NCI-H128 (cell line): ENCODE results near the gene GJD3.
"Not testable (repeated sequence)": the region's sequence is repeated elsewhere in the genome, so short reads cannot be mapped to it uniquely, and the experiment has no call there.

ENCODE experiments used
- DNase-seq: peaks from one replicate; lab custom pipeline; 2025; ENCODE audit not compliant: unreplicated experiment; lab: John Stamatoyannopoulos, UW

GJD3 gene, protein sequence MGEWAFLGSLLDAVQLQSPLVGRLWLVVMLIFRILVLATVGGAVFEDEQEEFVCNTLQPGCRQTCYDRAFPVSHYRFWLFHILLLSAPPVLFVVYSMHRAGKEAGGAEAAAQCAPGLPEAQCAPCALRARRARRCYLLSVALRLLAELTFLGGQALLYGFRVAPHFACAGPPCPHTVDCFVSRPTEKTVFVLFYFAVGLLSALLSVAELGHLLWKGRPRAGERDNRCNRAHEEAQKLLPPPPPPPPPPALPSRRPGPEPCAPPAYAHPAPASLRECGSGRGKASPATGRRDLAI

DNA sequence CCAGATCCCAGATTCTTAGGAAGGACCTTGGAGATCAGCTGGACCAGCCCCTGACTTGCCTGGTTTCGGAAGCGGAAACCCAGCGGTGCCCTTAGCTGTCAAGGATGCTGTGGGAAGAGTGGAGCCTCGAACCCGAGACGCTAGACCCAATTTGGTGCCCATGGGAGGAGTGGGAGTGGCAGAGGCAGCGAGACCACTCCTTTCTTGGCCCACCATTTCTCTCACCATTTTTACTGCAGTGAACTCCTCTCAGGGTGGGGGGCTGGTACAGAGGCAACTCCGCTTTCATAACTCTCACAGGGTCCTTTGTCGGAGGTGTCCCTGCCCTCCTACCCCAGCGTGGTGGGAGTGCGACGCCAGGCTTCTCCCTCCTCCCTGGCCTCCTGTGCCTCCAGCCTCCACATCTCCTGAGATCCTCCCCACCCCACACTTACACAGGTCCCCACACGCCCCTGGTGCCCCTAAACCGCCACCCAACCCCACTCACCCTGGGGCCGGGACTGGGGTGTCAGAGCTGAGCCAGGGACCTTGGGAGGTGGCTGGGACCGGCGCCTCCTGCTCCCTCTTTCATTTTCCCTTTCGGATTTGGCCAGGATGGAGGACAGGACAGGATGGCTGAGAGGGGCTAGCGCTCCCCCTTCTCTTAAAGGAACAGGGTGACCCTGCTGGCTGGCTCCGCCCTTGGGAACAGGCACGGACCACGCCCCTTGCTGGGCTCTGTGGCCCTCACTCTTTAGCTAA lies at the start of gene GJD3:
Gene GJD3 (minus strand): TSS at position 617 of the 741 bp plus-strand sequence. CDS start 922 bp downstream, outside the sequence.
- no peak for DNase-seq

DNA sequence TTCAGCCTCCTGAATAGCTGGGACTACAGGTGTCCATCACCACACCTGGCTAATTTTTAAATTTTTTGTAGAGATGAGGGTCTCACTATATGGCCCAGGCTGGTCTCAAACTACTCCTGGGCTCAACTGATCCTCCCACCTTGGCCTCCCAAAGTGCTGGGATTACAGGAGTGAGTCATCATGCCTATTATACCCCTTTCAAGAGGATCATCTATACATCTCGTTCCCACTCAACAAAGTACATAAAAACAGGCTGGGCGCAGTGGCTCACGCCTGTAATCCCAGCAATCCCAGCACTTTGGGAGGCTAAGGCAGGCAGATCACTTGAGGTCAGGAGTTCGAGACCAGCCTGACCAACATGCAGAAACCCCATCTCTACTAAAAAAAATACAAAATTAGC lies 49.8 kb upstream of the GJD3 start:
- DNase-seq, result not testable (repeated sequence)

GRCh38 chr17:40412880-40413279 lies 48.3 kb upstream of the GJD3 start:
- no peak for DNase-seq

DNA sequence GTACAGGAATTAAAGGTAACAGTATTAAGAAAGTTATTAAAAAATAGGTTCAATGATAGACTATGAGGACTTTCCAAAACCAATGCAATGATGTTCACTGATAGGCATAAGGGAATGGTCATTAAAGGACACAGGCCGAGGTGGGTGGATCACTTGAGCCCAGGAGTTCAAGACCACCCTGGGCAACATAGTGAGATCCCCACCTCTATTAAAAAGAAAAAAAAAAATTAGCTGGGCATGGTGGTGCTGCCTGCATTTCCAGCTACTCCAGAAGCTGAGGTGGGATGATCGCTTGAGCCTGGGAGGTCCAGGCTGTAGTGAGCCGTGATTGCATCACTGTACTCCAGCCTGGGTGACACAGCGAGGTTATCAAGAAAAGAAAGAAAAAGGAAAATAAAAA lies 47.3 kb upstream of the GJD3 start:
- no peak for DNase-seq

- DNase-seq, result no peak
These were observed 45.5 kb upstream of the GJD3 start for GRCh38 chr17:40410082-40410481.

DNA sequence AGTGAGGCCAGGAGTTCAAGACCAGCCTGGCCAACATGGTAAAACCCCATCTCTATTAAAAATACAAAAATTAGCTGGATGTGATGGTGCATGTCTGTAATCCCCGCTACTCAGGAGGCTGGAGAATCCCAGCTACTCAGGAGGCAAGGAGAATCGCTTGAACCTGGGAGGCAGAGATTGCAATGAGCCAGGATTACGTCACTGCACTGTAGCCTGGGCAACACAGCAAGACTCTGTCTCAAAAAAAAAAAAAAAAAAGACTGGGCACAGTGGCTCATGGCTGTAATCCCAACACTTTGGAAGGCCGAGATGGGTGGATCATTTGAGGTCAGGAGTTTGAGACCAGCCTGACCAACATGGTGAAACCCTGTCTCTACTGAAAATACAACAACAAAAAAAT lies 45.0 kb upstream of the GJD3 start:
- DNase-seq, result not testable (repeated sequence)

DNA sequence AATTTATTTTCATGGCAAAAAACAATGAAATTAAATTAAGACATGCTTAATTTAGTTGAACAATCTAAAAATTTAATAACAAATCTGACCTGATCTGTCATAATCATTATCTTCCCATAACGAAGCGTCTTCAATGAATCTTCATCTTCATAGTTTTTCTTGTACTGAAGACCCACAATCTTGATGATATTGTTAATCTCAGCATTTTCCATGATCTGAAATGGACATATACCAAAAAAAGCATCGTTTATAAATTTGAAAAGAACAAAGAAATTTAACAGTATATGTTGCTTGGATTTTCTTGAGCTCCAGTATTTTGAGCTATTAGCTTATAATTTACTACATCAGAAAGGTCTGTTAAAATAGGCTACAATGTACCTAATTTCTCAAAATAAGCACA lies 42.9 kb upstream of the GJD3 start:
- no peak for DNase-seq

GRCh38 chr17:40404003-40404402 lies 39.5 kb upstream of the GJD3 start:
- DNase-seq, result no peak

DNA sequence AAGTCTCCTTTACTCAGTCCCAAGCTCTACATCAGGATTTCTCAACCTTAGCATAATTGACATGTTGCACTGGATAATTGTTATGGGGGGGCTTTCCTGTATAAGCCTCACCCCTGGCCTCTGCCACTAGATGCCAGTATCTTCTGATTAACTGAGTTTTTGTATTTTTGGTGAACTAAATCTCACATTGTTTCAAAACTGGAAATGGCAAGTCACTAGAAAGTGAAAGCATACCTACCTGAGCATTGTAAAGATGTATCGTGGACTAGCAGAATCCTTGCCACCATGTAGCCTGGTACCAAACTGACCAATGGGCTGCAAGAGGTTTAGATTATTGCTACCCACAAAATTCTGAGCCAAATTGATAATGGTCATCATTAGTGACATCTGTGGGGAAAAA lies 38.1 kb upstream of the GJD3 start:
- DNase-seq, result no peak

- no peak for DNase-seq
These were observed 34.6 kb upstream of the GJD3 start for GRCh38 chr17:40399185-40399584.

DNA sequence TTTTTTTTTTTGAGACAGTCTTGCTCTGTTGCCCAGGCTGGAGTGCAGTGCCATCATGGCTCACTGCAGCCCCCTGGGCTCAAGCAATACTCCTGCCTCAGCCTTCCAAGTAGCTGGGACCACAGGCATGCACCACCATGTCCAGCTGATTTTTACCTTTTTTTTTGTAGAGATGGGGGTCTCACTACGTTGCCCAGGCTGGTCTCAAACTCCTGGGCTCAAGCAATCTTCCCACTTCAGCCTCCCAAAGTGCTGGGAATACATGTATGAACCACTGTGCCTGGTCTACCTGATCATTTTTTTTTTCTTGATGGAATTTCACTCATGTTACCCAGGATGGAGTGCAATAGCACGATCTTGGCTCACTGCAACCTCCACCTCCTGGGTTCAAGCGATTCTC lies 22.0 kb upstream of the GJD3 start:
- DNase-seq, result not testable (repeated sequence)

GRCh38 chr17:40382251-40382650 lies 17.7 kb upstream of the GJD3 start:
- DNase-seq, result no peak

- no peak for DNase-seq
These were observed 14.4 kb upstream of the GJD3 start for GRCh38 chr17:40378966-40379365.

DNA sequence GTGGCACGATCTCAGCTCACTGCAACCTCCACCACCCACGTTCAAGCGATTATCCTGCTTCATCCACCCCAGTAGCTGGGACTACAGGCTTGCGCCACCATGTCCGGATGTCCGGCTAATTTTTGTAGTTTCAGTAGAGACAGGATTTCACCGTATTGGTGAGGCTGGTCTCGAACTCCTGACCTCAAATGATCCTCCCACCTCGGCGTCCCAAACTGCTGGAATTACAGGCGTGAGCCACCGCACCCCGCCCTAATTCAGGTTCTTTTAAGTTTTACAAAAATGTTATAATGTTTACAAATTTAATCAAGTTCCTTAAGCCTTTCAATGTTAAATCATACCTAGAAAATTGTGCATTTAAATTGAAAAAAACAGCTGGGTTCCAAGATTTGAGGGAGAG lies 13.3 kb upstream of the GJD3 start:
- DNase-seq, result no peak

- DNase-seq, result not testable (repeated sequence)
These were observed 12.0 kb upstream of the GJD3 start for GRCh38 chr17:40376541-40376940.

DNA sequence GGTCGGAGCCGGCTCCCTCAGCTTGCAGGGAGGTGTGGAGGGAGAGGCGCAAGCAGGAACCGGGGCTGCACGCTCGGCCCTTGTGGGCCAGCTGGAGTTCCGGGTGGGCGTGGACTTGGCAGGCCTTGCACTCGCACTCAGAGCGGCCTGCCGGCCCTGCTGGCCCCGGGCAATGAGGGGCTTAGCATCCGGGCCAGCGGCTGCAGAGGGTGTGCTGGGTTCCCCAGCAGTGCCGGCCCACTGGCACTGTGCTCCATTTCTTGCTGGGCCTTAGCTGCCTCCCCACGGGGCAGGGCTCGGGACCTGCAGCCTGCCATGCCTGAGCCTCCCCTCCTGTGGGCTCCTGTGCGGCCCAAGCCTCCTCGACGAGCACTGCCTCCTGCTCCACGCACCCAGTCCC lies 11.2 kb upstream of the GJD3 start:
- not testable (repeated sequence) for DNase-seq

DNA sequence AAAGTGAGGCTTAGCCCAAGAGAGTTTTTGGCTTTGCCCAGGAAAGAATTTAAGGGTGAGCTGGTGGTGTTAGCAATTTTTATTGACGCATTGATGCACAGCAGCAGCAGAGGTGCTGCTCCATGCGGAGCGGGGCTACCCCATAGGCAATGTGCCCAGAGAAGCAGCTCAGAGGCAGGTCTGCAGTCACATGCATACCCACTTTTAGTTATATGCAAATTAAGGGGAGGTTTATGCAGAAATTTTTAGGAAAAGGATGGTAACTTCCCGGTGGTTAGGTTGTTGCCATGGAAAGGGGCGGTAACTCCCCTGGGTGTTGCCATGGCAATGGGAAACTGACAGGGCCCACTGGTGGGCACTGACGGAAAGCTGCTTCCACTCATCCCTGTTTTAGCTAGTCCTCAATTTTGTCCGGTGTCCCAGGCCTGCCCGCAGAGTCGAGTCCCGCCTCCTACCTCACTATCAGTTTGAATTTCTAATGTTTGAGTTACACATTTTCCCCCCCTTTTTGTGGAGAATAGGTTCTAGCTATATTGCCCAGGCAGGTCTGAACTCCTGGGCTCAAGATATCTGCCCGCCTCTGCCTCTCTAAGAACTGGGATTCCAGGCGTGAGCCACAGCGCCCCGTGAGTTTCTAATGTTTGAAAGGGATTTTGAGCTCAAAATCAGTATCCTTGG lies 10.4 kb upstream of the GJD3 start:
- DNase-seq, result no peak

GRCh38 chr17:40373999-40374398 lies 9.5 kb upstream of the GJD3 start:
- DNase-seq, result no peak

DNA sequence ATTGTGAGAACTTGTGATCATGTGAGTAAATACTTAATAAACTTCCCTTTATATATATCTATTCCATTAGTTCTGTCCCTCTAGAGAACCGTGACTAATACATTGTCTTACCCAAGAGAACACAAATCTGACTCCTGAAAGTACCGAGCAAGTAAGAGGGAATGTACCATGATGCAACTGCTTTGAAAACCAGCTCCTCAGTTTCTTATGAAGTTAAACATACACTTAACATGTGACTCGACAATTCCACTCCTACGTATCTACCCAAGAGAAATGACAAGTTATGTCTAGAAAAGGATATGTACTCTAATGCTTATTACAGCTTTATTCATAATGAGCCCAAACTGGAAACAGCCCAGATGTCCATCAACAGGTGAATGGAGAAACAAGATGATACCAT lies 8.8 kb upstream of the GJD3 start:
- DNase-seq, result no peak

GRCh38 chr17:40372644-40373043 lies 8.1 kb upstream of the GJD3 start:
- DNase-seq, result not testable (repeated sequence)

- no peak for DNase-seq
These were observed 7.5 kb upstream of the GJD3 start for GRCh38 chr17:40372031-40372430.
